Fibroblast of the conjunctiva (primary cell): Measurements from ENCODE around the gene ESYT2.

ENCODE experiments used
- DNase-seq: peaks from one replicate; pipeline ENCODE4 v3.0.0-alpha.2; 2010; ENCODE audit warnings: low read depth

ESYT2 gene

DNA sequence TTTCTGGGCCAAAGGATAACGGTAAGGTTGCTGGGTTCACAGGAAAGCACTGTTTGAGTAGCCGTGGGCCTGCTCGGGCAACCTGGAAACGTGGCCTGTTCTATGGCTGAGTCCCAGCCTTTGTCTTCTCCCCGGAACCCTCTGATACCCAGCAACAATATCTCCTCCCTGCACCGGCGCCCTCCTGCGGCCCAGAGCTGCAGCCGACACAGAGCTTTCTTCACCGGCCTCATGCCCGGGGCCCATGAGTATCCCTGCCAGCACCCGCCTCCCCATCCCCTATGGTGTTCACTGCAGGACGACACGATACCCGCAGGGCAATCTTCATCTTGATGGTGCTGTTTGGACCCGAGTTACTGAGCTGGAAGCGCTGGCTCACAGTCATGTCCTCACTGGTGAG, 86.1 kb downstream of the ESYT2 start:
- no peak for DNase-seq

DNA sequence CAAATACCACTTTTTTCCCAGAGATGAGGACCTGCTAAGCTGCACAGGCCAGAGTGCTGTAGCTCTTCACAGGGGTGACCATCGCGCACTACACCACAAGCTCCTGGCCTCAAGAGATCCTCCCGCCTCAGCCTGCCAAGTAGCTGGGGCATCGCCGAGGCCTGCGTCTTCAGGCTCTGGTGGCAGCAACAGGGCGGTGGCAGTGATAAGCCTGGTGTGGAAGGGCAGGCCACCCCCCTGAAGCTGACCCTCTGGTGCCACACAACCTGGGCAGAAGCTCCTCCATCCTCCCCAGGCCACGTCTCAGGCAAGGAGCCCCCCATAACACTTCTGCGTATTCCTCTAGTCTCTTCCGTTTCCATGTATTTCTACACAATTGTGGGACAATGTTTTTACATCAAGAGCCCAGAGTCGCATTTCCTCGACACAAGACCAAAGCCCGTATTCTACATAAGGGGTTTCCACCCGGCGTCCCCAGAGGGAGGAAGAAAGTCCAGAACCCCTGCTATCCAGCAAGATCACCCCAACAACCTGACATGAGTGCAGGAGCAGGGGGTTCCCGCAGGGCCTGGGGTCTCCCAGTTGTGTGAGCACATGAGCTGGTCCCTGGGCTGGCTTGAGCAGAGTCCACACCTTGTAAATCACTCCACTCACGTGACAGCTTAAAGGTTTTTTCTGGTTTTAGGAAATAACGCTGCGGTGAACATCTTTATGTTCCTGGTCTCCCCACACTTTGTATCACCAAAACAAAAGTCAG, 87.1 kb downstream of the ESYT2 start:
- DNase-seq: no peak

DNA sequence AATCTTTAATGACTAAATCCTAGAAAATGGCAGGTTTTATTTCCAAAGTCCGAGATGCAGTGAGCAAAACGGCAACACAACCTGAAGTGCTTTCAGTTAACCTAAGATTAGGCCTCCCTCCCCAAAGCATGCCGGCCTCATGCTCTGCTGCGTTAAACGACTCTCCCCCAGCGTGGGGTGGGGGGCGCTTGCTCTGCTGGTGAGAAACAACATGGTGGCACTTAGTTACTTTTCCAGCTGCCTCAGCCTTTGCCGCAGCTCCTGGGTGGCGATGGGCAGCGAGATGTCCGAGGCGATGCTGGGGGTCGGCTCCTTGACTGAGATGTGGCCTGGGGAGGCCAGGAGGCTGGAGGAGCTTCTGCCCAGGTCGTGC, 88.0 kb downstream of the ESYT2 start:
- DNase-seq: no peak

DNA sequence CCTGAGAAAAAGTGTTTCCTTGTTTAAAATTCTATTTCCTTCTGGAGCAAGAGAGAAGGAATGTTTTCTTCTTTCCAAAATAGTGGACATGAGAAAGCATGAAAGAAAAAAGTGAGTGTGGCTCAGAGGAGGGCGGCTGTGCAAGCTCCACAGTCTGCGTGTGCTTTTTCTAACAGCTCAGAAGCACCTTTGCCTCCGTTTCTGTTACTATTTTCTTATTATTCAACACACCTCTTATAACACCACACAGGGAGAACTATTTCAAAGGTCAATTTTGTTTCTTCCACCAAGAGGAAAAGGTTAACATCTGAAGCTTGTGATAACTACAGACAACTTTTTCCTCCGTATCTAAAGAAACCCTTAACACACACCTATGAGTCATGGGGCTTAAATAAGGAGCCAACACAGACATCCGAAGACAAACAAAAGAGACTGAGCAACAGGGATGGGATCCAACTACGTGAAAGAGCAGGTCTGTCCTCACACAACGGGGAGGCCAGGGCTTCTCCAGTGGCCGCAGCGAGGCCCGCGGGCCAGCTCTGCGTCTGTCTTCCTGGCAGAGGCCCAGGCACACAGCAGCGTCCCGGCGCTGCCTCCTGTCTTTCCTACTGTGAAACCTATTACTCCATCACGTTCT, 88.5 kb downstream of the ESYT2 start:
- DNase-seq: peak; percentile 73

DNA sequence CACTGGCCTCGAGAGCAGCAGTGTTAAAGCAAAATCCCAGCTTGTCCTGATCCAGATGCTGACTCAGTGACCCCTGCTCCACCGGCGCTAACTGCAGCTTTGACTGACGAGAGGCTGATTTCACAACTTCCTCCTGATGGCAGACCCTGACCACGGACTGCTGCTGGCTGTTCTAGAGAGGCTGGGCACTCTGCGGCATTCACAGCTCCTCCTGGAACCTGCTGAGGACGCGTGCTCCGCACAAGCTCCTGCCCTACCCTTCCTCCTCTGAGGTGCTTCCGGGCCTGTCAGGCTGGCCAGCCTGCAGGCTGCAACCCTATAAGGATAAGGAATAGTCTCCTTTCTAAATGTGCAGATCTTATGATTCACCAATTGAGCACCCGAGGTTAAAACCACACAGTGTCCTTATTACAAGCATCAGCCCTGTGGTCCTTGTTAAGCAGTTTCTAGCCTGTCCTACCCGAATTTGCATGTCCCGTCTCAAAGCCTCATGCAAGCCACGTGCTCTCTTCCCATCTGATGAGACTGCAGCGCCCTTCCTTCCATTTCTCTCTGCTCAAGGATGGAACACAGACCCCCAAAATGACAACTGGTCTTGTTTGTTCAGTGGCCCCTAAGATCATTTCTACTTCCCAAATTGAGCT, 89.2 kb downstream of the ESYT2 start:
- DNase-seq: peak; percentile 74

DNA sequence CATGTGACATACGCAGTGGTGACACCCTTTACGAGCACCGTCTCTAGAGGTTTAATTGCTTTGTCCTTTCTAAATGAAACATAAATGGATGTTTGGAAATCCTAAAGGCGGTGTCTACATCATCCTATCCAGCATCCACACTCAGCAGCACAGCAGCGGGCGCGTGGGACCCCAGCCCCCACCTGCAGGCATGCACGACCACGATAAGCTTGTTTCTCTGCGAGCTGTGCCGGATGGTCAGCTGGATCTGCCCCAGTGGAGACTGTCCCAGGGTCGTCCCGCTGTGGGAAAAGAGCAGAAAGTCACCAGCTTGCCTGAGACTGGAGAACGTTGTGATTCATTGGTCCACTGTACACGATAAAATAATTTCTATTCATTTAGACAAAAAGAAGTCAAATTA, 90.5 kb downstream of the ESYT2 start:
- no peak for DNase-seq

DNA sequence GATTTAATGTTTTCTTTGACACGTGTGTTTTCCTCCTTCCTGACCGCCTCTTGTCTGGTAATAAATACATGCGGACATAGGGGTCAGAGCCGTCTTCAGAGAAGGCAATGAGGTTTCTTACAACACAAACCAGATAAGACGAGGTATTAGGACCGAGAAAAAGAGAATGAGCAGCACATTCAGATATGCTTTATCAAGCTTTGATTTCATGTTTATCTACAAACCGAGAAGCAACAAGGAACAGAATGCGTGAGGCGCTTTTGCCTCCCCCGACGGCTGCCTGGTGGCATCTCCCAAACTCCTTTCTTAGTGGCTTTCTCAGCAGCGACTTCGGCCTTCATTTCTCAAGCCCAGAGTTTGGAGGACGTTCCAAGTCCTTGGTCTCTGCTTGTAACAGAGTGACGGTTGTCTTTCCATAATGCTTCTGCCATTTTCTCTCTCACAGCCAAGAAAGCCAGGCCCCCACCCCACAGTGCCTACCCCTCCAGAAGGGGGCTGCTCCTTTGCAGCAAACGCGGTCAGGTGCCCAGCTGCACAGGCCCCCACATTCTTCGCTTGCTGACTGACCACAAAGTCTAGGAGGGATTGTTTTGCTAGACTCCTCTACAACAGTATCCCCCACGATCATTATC, 92.1 kb downstream of the ESYT2 start:
- no peak for DNase-seq

DNA sequence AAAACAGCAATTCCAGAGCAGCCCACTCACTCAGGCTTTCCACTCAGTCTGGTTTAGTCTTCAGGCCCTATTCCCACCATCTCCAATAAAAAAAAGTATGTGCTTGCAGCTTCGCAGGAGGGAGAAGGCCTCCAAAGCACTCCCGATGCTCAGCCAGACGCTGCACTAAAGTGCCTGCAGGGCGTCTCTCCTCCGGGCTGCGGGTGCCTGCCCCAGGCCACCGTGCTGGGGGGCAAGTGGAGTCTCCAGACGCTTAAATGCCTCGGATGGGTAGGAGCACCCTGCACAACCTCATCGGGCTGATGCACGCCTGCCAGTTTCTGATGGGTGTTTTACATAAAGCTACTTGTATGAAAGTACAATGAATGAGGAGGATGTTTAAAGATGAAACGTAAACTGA, 93.4 kb downstream of the ESYT2 start:
- no peak for DNase-seq

DNA sequence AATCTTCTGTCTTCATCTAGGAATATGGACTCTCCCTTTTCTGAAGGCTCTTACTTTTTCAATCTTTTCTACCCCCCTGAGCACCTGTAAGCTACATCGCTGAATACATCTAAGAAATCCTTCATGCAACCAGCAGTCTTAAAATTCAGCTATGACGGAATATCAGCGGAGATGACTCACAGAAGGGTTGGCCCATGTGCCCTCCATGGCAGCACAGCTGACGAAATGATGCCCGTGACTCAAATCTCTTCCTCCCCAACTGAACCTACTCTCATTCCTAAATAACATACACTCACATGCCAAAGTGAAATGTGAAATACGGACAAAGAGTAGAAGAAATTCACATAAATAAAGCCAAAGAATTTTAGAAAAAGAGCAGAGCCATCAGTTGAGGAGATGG, 94.4 kb downstream of the ESYT2 start:
- DNase-seq: peak; percentile 22

DNA sequence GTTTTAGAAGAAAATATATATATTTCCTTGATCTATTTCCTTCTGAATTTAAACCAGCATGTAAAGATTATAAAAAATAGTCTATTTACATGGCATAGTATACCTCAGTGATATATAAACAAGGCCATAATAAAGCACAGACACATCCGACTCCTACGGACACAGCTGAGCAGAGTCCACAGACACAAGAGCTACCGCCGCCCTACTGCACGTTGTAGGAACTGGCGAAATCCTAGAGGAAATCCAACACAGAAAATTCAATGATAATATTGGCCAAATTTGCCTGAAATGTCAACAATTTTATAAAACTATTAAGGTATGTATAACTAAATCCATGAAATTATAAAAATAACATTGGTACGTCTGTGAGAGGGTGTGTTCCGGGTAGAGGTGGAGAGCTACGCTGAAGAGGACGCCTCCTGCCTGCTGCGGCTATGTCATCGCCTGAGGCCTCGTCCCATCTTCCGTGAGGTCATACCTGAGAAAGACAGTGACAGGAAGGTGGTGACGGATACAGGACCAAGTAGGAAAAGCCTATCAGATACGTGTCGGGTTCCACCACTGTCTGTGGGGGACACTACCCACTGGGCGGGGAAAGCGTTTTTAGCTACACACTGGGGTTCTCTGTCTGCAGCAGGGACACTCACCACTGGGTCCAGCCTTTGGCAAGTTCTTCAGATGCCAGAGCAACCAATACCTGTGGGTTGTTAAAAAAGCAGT, 95.4 kb downstream of the ESYT2 start:
- DNase-seq: no peak

DNA sequence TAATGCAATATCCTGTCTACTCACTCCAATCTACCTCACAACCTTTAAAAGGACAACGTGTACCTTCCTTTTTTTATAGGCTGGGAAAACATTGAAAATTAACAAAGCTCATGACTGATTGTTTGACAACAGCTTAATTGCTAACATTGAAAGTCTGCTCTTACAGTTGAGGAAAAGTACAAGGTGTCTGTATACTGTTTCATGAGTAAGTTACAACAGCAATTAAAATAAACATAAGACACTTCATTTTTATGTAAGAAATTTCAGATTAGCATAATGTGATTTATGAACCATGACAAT, 96.1 kb downstream of the ESYT2 start:
- DNase-seq: no peak

DNA sequence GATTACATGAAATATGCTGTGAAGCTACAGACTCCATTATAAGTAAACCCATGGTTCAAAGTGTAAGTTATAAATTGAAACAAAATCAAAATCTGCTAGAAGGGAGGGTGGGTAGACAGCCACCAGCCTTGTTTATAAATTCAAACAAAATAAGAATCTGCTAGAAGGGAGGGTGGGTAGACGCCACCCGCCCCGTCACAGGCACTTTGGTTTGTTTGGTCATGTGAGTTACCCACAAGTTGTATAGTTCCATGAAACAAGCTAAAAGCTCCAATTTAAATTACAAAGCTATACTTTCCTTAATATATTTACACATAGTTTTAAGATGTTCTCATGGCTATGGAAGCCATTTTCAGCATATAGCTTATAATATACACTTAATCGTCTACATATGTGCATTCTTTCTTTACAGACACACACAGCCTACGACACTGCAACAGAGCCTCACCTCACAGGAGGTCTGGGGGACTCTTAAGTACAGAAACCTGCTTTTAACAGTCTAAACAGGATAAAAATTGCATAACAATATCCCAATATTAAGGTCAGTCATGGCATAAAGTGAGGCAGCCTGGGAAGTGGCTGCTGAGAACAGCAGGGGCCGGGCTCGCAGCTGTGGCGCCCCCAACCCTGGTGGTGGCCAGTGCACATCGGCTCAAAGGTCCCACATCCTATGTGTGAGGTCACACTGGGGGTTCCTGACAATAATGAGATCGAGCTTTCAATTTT, 96.7 kb downstream of the ESYT2 start:
- no peak for DNase-seq

DNA sequence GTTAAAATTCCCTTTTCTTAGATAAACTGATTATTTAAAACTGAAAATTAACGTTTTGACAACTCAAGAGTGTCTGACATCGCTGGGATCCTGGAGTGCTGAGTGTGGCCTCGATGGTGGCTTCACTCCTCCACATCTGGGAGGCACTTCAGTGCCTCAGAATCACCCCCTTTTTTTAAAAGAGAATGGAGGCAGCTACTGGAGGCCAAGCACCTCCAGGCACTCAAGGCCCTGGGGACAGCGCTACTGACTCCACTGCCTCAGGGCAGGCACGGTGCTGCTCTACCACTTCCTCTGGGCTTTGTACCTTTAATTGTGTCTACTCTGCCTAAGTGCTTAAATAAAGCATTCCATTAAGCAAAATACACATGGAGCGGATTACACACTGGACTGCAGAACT, 97.5 kb downstream of the ESYT2 start:
- DNase-seq: no peak

DNA sequence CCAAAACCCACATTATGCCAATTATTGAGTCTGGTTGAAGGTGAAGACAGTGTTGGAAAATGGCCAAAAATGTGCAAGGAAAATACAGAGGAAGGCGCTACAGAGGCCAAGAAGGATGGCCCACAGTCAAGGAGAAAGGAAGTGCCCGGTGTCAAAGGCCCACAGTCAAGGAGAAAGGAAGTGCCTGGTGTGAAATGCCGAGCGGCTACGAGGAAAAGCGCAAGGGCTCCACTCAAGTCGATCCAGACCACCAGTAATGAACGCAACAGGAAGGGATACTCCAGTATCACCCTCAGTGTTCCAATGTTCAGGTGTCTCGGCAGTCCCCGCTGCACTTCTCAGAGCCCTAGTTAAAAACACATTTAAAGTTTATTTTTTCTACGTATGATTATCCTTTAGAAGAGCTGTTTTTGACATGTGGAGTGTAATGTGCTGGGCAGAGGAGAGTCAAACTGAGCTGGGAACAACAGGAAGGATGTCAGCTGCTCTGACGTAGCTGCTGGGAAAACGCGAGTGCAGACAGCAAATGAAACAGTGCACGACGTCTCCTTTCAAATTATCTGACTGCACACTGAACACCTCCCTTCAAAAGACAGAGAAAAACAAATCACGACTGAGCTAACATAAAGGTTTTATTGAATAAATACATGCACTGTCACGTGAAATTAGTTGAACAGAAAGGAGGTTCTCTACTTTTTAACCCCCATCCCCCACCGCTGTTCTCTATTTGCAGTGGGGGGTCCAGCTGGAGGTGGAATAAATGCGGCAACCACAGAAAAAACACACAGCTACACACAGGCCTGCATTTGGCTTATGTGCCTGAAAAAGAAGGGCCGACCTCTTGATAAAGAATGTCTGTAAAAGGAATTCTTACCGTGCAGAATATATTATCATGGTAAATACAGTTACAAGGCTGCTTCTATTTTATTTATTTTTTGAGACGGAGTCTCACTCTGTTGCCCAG, 98.6 kb downstream of the ESYT2 start:
- no peak for DNase-seq

DNA sequence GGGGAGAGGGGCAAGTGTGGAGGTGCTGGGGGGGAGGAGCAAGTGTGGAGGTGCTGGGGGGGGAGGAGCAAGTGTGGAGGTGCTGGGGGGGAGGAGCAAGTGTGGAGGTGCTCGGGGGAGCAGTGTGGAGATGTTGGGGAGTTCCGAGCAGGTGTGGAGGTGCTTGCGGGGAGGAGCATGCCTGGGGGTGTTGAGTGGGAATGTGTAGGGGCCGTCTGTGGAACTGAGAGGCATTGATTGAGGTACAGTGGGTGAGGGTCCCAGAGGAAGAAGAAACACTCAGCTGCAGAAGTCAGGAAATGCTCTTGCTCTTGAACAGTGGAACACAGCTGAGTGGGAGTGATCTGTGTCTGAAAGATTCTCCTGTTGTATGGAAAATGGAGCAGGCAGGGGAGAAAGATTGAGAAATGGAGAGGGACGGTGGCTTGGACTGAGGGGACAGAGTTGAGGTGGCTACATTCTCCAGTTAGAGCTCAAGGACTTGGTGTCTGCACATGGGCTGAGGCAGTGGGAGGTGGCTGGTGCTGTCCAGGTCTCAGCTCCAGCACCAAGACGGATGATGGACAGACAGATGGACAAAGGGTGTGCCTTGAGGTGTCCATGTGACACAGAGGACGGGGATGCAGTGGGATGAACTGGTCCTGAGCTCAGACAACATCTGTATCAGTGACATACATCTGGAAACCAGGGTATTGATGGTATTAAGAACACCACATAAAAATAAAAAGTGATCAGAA, 99.5 kb downstream of the ESYT2 start:
- no peak for DNase-seq

DNA sequence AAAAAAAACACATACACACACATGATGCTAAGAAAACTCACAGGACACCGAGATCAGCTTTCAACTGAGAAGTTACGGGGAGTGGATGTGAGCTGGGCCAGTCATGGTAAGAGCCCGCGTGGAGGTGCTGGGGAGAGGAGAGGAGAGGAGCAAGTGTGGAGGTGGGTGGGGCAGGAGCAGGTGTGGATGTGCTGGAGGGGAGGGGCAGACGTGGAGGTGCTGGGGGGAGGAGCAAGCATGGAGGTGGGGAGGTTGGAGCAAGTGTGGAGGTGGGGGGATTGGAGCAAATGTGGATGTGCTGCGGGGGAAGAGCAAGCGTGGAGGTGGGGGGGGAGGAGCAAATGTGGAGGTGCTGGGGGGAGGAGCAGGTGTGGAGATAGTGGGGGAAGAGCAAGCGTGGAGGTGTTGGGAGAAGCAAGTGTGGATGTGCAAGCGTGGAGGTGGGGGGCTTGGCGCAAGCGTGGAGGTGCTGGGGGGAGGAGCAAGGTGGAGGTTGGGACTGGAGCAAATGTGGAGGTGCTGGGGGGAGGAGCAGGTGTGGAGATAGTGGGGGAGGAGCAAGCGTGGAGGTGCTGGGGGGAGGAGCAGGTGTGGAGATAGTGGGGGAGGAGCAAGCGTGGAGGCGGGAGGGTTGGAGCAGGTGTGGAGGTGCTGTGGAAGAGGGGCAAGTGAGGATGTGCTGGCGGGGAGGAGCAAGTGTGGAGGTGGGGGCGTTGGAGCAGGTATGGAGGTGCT, 100.2 kb downstream of the ESYT2 start:
- DNase-seq: no peak

DNA sequence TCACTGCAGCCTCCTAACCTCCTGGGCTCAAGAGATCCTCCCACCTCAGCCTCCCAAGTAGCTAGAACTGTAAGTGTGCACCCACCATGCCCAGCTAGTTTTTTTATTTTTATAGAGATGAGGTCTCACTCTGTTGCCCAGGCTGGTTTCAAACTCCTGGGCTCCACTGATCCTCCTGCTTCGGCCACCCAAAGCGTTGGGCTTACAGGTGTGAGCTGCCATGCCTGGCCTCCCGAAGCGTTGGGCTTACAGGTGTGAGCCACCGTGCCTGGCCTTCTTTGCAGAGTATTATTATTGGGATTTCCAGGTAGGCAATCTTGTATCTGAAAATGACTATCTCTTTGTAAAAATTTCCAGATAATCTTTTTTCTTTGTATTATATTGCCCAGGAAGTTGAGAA, 101.6 kb downstream of the ESYT2 start:
- no peak for DNase-seq

DNA sequence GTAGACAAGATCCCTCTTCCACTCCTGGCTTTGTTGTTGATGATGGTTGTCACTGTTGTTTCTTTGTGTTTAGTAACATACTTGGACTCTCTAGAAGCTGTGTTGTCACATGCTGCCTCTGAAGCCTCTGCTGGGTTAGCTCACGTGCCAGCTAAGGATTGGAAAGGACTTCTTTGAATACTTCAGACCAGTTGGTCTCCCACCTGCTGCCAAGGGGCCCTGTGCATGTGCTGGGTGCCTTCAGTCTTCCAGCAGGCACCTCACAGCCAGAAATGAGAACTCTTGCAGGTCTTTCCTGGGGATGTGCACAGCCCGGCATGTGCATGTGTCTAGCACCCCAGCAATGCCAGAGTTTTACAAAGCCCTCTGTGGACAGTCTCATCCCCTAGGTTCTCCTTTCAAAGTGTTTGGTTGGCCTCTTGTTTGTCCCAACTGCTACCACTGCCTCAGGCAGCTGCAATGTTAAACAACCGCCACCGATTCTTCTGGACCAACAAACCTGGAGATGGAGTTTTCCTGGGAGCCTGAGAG, 103.0 kb downstream of the ESYT2 start:
- no peak for DNase-seq

DNA sequence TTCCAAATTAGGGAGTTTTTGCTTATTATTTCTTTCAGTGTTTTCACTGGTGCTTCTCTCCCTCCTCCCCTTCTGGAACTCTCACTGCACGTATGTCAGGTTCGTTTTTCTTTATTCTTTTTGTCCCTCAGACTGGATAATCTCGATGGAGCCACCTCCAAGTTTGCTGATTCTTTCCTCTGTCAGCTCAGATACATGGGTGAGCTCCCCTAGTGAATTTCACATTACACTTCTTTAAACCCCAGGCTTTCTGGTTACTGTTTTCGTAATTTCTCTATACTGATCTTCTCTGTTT, 103.9 kb downstream of the ESYT2 start:
- DNase-seq: no peak
